Esophagus muscularis mucosa (tissue), 3 donors: ENCODE measurements around the gene CTXN1.

ENCODE experiments used
- CTCF ChIP-seq, 3 experiments: fragments of 200-600 bp in 2 of 3; fragments of 450-650 bp in 1 of 3; sonication (generic) in 2 of 3; IDR thresholded peaks; one replicate each; pipeline ENCODE4 v1.5.1; 2017 to 2019; ENCODE audit warnings: antibody characterized with exemption in 3 of 3, mild to moderate bottlenecking in 2 of 3, moderate library complexity in 1 of 3
- POLR2AphosphoS5 ChIP-seq, 2 donors: sonication (generic); formaldehyde crosslinking; IDR thresholded peaks; one replicate each; pipeline ENCODE4 v1.6.1; 2017; ENCODE audit warnings: antibody characterized with exemption in 2 of 2

- TF ChIP-seq CTCF (IDR thresholded peaks at IDR 0.05): no peak
- no peak for TF ChIP-seq POLR2AphosphoS5 (IDR thresholded peaks at IDR 0.05)
Observed at GRCh38 chr19:7902796-7903243, 23.1 kb downstream of the CTXN1 start.
